ENCODE measurements around the gene MARCHF3.

- TF ChIP-seq POLR2AphosphoS5 (IDR thresholded peaks at IDR 0.05; ENCODE audit: low read depth, low read length) (no peak), TAF1 (IDR thresholded peaks at IDR 0.05; ENCODE audit: borderline replicate concordance, low read depth, low read length) (no peak)
These were observed 44.1 kb upstream of the MARCHF3 start for GRCh38 chr5:127074466-127074865.

All from GM12892 (cell line).